ENCODE data around the gene WDR6. TPM values are rescaled to one million over a fixed set of nuclear protein-coding genes. Genes with fewer than 3 reads are reported as not detected.

WDR6 gene
- total RNA-seq, 1 experiment from 2014 or later: 35.5 TPM

- Histone ChIP-seq H3K9me3 (replicated peaks) (no peaks in the 10 kb centered on the region), H3K27me3 (replicated peaks) (no peaks in the 10 kb centered on the region), H3K36me3 (peaks cover 48% of the 10 kb centered on the region), H3K4me3 (no peak overlapping the region), H3K27ac (no peak overlapping the region), H3K4me1 (replicated peaks) (peaks cover 8% of the 10 kb centered on the region)
- no peak for DNase-seq (ENCODE audit: low read depth in 1 of 2, low spot score in 2 of 2)
Observed at GRCh38 chr3:48984663-48985062, 22.5 kb upstream of the WDR6 start.

GRCh38 chr3:48985831-48986376 is 21.3 kb upstream of the WDR6 start:
- H3K27me3 ChIP-seq (replicated peaks): no peaks in the 10 kb centered on the region
- H3K36me3 ChIP-seq: peaks cover 44% of the 10 kb centered on the region
- H3K4me1 ChIP-seq (replicated peaks): peaks cover 19% of the 10 kb centered on the region
- H3K9me3 ChIP-seq (replicated peaks): no peaks in the 10 kb centered on the region
- no peak for DNase-seq (ENCODE audit: low read depth in 1 of 2, low spot score in 2 of 2)
- no peak overlapping the region for H3K4me3 ChIP-seq
- H3K27ac ChIP-seq: no peak overlapping the region

- Histone ChIP-seq H3K4me1 (replicated peaks) (peaks cover 29% of the 10 kb centered on the region), H3K4me3 (peak overlapping the region; percentile 77), H3K9me3 (replicated peaks) (no peaks in the 10 kb centered on the region), H3K36me3 (peaks cover 18% of the 10 kb centered on the region), H3K27me3 (replicated peaks) (no peaks in the 10 kb centered on the region), H3K27ac (peak overlapping the region; percentile 95)
- DNase-seq (ENCODE audit: low read depth in 1 of 2, low spot score in 2 of 2): no peak
Observed at GRCh38 chr3:48989126-48989795, 17.9 kb upstream of the WDR6 start.

- peak; percentile 92 to 96 for DNase-seq (ENCODE audit: low read depth in 1 of 2, low spot score in 2 of 2)
- H3K9me3 ChIP-seq (replicated peaks): no peaks in the 10 kb centered on the region
- peak within 1 kb of the TSS; percentile 95 for H3K27ac ChIP-seq
- peaks cover 29% of the 10 kb centered on the region for H3K4me1 ChIP-seq (replicated peaks)
- peak within 1 kb of the TSS; percentile 77 for H3K4me3 ChIP-seq
- H3K27me3 ChIP-seq (replicated peaks): no peaks in the 10 kb centered on the region
- peaks cover 17% of the 10 kb centered on the region for H3K36me3 ChIP-seq
Observed at GRCh38 chr3:48989796-48990635, 17.2 kb upstream of the WDR6 start, which contains the start of gene P4HTM. Gene P4HTM, plus strand, starts transcription at chr3:48990241. Its CDS starts 16 bp downstream, at chr3:48990257.

- Histone ChIP-seq H3K36me3 (peaks cover 12% of the 10 kb centered on the region), H3K27me3 (replicated peaks) (no peaks in the 10 kb centered on the region), H3K9me3 (replicated peaks) (no peaks in the 10 kb centered on the region), H3K4me1 (replicated peaks) (peaks cover 29% of the 10 kb centered on the region), H3K4me3 (peak overlapping the region; percentile 77), H3K27ac (peak overlapping the region; percentile 95)
- DNase-seq (ENCODE audit: low read depth in 1 of 2, low spot score in 2 of 2): peak in 1 of 2 experiments; percentile 33
Observed at GRCh38 chr3:48990636-48991469, 16.3 kb upstream of the WDR6 start.

GRCh38 chr3:48991851-48992545 is 15.2 kb upstream of the WDR6 start:
- H3K27ac ChIP-seq: no peak overlapping the region
- no peaks in the 10 kb centered on the region for H3K9me3 ChIP-seq (replicated peaks)
- no peaks in the 10 kb centered on the region for H3K27me3 ChIP-seq (replicated peaks)
- H3K36me3 ChIP-seq: peaks cover 14% of the 10 kb centered on the region; the same call in 1 of the 2 replicates
- no peak overlapping the region for H3K4me3 ChIP-seq
- DNase-seq (ENCODE audit: low read depth in 1 of 2, low spot score in 2 of 2): no peak
- peaks cover 29% of the 10 kb centered on the region for H3K4me1 ChIP-seq (replicated peaks)

- peaks cover 28% of the 10 kb centered on the region for H3K4me1 ChIP-seq (replicated peaks)
- H3K9me3 ChIP-seq (replicated peaks): no peaks in the 10 kb centered on the region
- H3K36me3 ChIP-seq: peaks cover 14% of the 10 kb centered on the region; the same call in 1 of the 2 replicates
- no peak overlapping the region for H3K27ac ChIP-seq
- H3K4me3 ChIP-seq: no peak overlapping the region
- no peak for DNase-seq (ENCODE audit: low read depth in 1 of 2, low spot score in 2 of 2)
- no peaks in the 10 kb centered on the region for H3K27me3 ChIP-seq (replicated peaks)
Observed at GRCh38 chr3:48993834-48994233, 13.4 kb upstream of the WDR6 start.

GRCh38 chr3:48996640-48997039 is 10.6 kb upstream of the WDR6 start:
- no peaks in the 10 kb centered on the region for H3K9me3 ChIP-seq (replicated peaks)
- H3K27me3 ChIP-seq (replicated peaks): no peaks in the 10 kb centered on the region
- peaks cover 9% of the 10 kb centered on the region; the same call in 1 of the 2 replicates for H3K36me3 ChIP-seq
- no peak overlapping the region for H3K27ac ChIP-seq
- no peak for DNase-seq (ENCODE audit: low read depth in 1 of 2, low spot score in 2 of 2)
- H3K4me3 ChIP-seq: no peak overlapping the region
- peaks cover 3% of the 10 kb centered on the region for H3K4me1 ChIP-seq (replicated peaks)

- no peak for DNase-seq (ENCODE audit: low read depth in 1 of 2, low spot score in 2 of 2)
- Histone ChIP-seq H3K4me3 (no peak overlapping the region), H3K4me1 (replicated peaks) (no peaks in the 10 kb centered on the region), H3K27ac (no peak overlapping the region), H3K27me3 (replicated peaks) (no peaks in the 10 kb centered on the region), H3K9me3 (replicated peaks) (no peaks in the 10 kb centered on the region), H3K36me3 (peaks cover 9% of the 10 kb centered on the region; the same call in 1 of the 2 replicates)
Observed at GRCh38 chr3:48997102-48997635, 10.0 kb upstream of the WDR6 start.

GRCh38 chr3:48997714-48998637 is 9.2 kb upstream of the WDR6 start:
- no peak for DNase-seq (ENCODE audit: low read depth in 1 of 2, low spot score in 2 of 2)
- Histone ChIP-seq H3K9me3 (replicated peaks) (no peaks in the 10 kb centered on the region), H3K27ac (no peak overlapping the region), H3K4me3 (no peak overlapping the region), H3K4me1 (replicated peaks) (no peaks in the 10 kb centered on the region), H3K27me3 (replicated peaks) (no peaks in the 10 kb centered on the region), H3K36me3 (peaks cover 9% of the 10 kb centered on the region; the same call in 1 of the 2 replicates)

GRCh38 chr3:48999085-48999858 is 7.9 kb upstream of the WDR6 start:
- Histone ChIP-seq H3K27ac (no peak overlapping the region), H3K9me3 (replicated peaks) (no peaks in the 10 kb centered on the region), H3K4me1 (replicated peaks) (no peaks in the 10 kb centered on the region), H3K36me3 (peaks cover 8% of the 10 kb centered on the region; the same call in 1 of the 2 replicates), H3K27me3 (replicated peaks) (no peaks in the 10 kb centered on the region), H3K4me3 (no peak overlapping the region)
- no peak for DNase-seq (ENCODE audit: low read depth in 1 of 2, low spot score in 2 of 2)
